SU-DHL-6 (cell line): ENCODE data around the gene HGFAC.

Experiments
- H2AFZ ChIP-seq: fragments of 200-600 bp; sonication (generic); 2 replicates; pipeline ENCODE4 v1.6.1; 2014; ENCODE audit warnings: low read depth, mild to moderate bottlenecking, moderate library complexity, mixed read lengths, antibody characterized with exemption, low read length; ENCODE audit not compliant: severe bottlenecking
- H3F3A ChIP-seq: fragments of 200-600 bp; shearing (Covaris generic); 2 replicates; pipeline ENCODE4 v1.6.0; 2016; ENCODE audit warnings: antibody characterized with exemption, mild to moderate bottlenecking; ENCODE audit not compliant: insufficient read depth
- H3K27ac ChIP-seq: fragments of 200-600 bp; sonication (generic); 2 replicates; pipeline ENCODE4 v1.5.1; 2016; ENCODE audit warnings: low read depth, mild to moderate bottlenecking, low read length, moderate library complexity, mixed read lengths
- H3K27me3 ChIP-seq: fragments of 200-600 bp; sonication (generic), shearing (Covaris generic); 2 replicates; pipeline ENCODE4 v1.6.0; 2014; ENCODE audit warnings: mild to moderate bottlenecking, low read length
- H3K36me3 ChIP-seq: fragments of 200-600 bp; sonication (generic); 2 replicates; pipeline ENCODE4 v1.6.1; 2014; ENCODE audit warnings: mild to moderate bottlenecking, low read length, mixed read lengths
- H3K4me2 ChIP-seq: fragments of 300-600, 200-600 bp; shearing (Covaris generic), sonication (generic); 2 replicates; pipeline ENCODE4 v1.6.0; 2014; ENCODE audit warnings: low read length, low read depth, mild to moderate bottlenecking; ENCODE audit not compliant: poor library complexity, severe bottlenecking
- H3K4me3 ChIP-seq: fragments of 200-600 bp; sonication (generic); 2 replicates; pipeline ENCODE4 v1.5.1; 2014; ENCODE audit warnings: antibody characterized with exemption, low read length, mild to moderate bottlenecking, mixed read lengths; ENCODE audit not compliant: insufficient read depth, poor library complexity, severe bottlenecking
- H3K79me2 ChIP-seq: fragments of 200-600 bp; sonication (generic); 2 replicates; pipeline ENCODE4 v1.6.1; 2014; ENCODE audit warnings: mild to moderate bottlenecking, low read length, moderate library complexity; ENCODE audit not compliant: insufficient read depth
- H3K9ac ChIP-seq: fragments of 200-600 bp; sonication (generic); 2 replicates; pipeline ENCODE4 v1.7.0; 2014; ENCODE audit warnings: mild to moderate bottlenecking, low read length
- H3K9me2 ChIP-seq: fragments of 200-600 bp; sonication (generic); replicated peaks from 2 replicates; pipeline ENCODE4 v1.6.1; 2014; ENCODE audit warnings: low read length; ENCODE audit not compliant: insufficient read depth
- H3K9me3 ChIP-seq: fragments of 200-600 bp; sonication (generic); 2 replicates; pipeline ENCODE4 v1.6.1; 2014; ENCODE audit warnings: low read length, mixed read lengths; ENCODE audit not compliant: insufficient read depth
- H4K20me1 ChIP-seq: fragments of 200-600 bp; sonication (generic); 2 replicates; pipeline ENCODE4 v1.6.1; 2014; ENCODE audit warnings: low read depth, mild to moderate bottlenecking, antibody characterized with exemption, low read length, moderate library complexity, mixed read lengths
- CTCF ChIP-seq: fragments of 200-600 bp; sonication (generic); IDR thresholded peaks from one replicate; pipeline ENCODE4 v1.5.1; 2017; ENCODE audit warnings: antibody characterized with exemption, mild to moderate bottlenecking, low read length, moderate library complexity; ENCODE audit not compliant: insufficient read depth, poor library complexity, severe bottlenecking
- EZH2phosphoT487 ChIP-seq: fragments of 200-600 bp; sonication (generic), shearing (Covaris generic); conservative IDR thresholded peaks from 2 replicates; pipeline ENCODE4 v1.6.1; 2018; ENCODE audit warnings: mild to moderate bottlenecking, antibody characterized with exemption, low read length, moderate library complexity, mixed read lengths

Gene HGFAC

GRCh38 chr4:3407171-3407771 lies 34.5 kb upstream of the HGFAC start:
- Histone ChIP-seq H3K9me3 (no peaks in the 10 kb centered on the region), H3K9ac (no peak overlapping the region), H3F3A (no peaks in the 10 kb centered on the region), H3K9me2 (no peaks in the 10 kb centered on the region), H4K20me1 (no peaks in the 10 kb centered on the region), H3K27me3 (no peaks in the 10 kb centered on the region), H3K4me2 (no peak overlapping the region), H2AFZ (no peak overlapping the region), H3K27ac (no peak overlapping the region), H3K36me3 (no peaks in the 10 kb centered on the region), H3K79me2 (no peaks in the 10 kb centered on the region), H3K4me3 (no peak overlapping the region)
- TF ChIP-seq EZH2phosphoT487 (no peak), CTCF (no peak)

- Histone ChIP-seq H3K9ac (no peak overlapping the region), H3K9me2 (no peaks in the 10 kb centered on the region), H3K27ac (no peak overlapping the region), H3K79me2 (no peaks in the 10 kb centered on the region), H3K4me3 (no peak overlapping the region), H3K36me3 (no peaks in the 10 kb centered on the region), H3K4me2 (no peak overlapping the region), H4K20me1 (no peaks in the 10 kb centered on the region), H3F3A (no peaks in the 10 kb centered on the region), H3K27me3 (no peaks in the 10 kb centered on the region), H3K9me3 (no peaks in the 10 kb centered on the region), H2AFZ (no peak overlapping the region)
- no peak for TF ChIP-seq CTCF
- TF ChIP-seq EZH2phosphoT487: no peak
Observed at GRCh38 chr4:3407930-3408792, 33.6 kb upstream of the HGFAC start.

GRCh38 chr4:3408793-3409330 lies 32.9 kb upstream of the HGFAC start:
- Histone ChIP-seq H3K9me3 (no peaks in the 10 kb centered on the region), H3K27ac (no peak overlapping the region), H3K36me3 (no peaks in the 10 kb centered on the region), H3K27me3 (no peaks in the 10 kb centered on the region), H3K79me2 (no peaks in the 10 kb centered on the region), H3K9ac (no peak overlapping the region), H3F3A (no peaks in the 10 kb centered on the region), H3K4me3 (no peak overlapping the region), H3K9me2 (no peaks in the 10 kb centered on the region), H2AFZ (no peak overlapping the region), H3K4me2 (no peak overlapping the region), H4K20me1 (no peaks in the 10 kb centered on the region)
- no peak for TF ChIP-seq CTCF
- TF ChIP-seq EZH2phosphoT487: no peak
